Right lung (tissue), 5 donors: Measurements from ENCODE around the gene LMF2. TPM values are rescaled to one million over a fixed set of nuclear protein-coding genes. Genes with fewer than 3 reads are reported as not detected.
"Not testable (repeated sequence)": the region's sequence is repeated elsewhere in the genome, so short reads cannot be mapped to it uniquely, and the experiment has no call there.

ENCODE experiments used
- DNase-seq, 2 donors: peaks; one replicate each; pipeline ENCODE4 v3.0.0-alpha.2; 2013
- polyA plus RNA-seq, 5 donors: library from polyadenylated mRNA; unstranded; fragments of 120-200 nt; gene quantifications; one replicate each; pipeline versions ENCODE4 v1.2.1 to v1.2.3, GENCODE V29; 2013; ENCODE audit warnings: inconsistent platforms in 1 of 5, low replicate concordance in 1 of 5; ENCODE audit not compliant: insufficient read length in 5 of 5, insufficient read depth in 1 of 5

LMF2 gene
- polyA plus RNA-seq, 5 donors = 26.9 to 75.0 (median 45.1) TPM

DNA sequence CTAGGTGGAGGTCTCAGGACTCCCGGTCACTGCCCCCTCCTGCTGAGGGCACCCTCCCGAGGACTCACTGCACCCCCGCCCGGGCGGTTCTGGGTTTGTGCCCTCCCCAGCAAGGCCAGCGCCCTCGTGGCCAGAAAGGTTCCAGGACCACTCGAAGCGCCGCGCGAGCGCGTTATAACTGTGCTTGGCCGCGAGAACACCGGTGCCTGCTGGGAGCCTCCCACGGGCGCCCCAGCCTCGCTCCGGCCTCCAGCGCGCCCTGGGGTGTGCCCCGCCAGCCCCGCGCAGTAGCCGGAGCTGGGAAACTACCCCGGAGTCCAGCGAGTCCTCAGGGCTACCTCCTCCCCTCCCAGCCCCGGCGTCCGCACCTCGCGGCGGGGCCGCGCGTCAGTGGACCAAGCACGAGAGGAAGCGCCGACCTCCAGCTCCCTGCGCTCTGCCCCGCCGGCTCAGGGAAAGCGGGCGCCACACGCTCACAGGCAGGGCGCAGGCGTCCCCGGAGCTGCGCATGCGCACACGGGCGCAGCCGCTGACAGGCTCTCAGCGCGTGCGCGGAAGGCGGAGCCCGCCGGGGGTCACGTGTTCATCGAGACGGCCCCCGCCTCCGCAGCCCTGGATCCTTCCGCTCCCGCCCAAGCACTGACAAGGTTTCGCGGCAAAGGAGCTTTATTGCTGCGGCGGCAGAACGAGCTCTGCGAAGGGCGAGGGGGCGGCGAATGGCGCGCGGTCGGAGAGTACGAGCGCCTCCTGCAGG is 17.8 kb upstream of the LMF2 start, which contains the start of gene SCO2:
SCO2 (minus strand) TSS at position 495 of the 754 bp plus-strand sequence. CDS start 1,187 bp downstream, outside the sequence.
- DNase-seq = peak; percentile 98

- no peak for DNase-seq
These were observed 17.2 kb upstream of the LMF2 start for GRCh38 chr22:50524676-50525103.

DNA sequence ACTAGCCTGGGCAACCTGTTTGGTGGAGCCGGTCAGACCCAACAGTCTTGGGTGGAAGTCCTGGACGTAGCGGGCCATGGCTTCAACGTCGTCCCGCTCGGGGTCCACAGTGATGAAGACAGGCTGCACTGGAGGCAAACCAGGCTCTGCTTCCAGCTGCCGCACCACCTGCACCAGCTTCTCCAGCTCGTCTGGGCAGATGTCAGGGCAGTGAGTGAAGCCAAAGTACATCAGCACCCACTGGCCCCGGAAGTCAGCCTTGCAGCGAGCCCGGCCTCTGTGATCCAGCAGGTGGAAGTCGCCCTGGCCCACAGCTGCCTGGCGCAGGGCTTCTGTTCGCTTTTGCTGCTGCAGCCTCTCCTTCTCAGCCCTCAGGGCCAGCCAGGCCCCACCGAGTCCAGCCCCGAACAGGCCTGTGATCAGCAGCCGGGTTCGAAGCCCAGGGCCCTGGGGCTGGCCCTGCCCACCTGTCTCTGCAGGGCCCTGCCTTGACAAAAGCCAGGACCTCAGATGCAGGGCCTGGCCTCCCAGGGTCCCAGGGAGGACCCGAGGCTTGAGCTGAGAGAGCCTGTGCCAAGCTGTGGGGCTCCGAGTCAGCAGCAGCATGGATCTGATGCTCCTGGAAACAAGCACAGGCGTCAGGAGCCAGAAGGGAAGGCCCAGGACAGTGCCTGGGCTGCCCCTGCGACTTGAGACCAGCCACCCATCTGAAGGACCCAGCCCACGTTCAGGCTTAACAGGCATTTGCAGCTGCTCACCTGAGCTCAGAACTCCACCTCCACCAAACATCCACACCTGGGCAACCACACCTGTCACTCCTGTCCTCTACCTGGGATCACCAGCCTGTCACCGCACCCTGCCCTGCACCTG is 16.5 kb upstream of the LMF2 start:
- no peak for DNase-seq

DNA sequence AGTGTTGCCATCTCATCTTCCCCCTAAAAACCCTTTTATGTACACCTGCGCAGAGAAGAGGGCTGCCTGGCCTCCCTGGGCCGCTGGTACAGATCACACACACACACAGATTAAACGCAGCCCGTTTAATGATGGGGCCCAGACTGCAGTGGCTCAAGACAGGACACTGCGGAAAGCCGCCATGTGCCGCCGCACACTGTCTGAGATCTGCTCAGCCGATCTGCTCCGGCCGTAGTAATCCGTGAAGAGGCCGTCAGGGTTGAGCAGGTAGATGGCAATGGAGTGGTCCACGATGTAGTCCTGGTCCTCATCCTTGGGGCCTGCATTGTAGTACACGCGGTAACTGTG is 15.9 kb upstream of the LMF2 start:
- DNase-seq = no peak

DNA sequence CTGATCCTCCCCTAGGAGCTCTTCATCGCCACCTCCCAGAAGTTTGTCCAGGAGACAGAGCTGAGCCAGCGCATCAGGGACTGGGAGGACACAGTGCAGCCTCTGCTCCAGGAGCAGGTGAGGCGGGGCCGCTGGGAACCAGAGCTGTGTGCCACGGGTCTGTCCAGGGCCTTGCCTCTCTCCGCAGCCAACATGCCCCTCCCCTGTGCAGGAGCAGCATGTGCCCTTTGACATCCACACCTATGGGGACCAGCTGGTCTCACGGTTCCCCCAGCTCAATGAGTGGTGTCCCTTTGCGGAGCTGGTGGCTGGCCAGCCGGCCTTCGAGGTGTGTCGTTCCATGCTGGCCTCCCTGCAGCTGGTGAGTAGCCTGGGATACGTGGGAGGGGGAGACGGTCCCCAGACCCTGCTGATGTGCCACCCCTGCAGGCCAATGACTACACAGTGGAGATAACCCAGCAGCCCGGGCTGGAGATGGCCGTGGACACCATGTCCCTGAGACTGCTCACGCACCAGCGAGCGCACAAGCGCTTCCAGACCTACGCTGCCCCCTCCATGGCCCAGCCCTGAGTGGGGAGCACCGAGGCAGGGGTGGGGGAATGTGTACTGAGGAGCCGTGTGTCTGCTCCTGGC is 15.4 kb upstream of the LMF2 start:
- DNase-seq = no peak

DNA sequence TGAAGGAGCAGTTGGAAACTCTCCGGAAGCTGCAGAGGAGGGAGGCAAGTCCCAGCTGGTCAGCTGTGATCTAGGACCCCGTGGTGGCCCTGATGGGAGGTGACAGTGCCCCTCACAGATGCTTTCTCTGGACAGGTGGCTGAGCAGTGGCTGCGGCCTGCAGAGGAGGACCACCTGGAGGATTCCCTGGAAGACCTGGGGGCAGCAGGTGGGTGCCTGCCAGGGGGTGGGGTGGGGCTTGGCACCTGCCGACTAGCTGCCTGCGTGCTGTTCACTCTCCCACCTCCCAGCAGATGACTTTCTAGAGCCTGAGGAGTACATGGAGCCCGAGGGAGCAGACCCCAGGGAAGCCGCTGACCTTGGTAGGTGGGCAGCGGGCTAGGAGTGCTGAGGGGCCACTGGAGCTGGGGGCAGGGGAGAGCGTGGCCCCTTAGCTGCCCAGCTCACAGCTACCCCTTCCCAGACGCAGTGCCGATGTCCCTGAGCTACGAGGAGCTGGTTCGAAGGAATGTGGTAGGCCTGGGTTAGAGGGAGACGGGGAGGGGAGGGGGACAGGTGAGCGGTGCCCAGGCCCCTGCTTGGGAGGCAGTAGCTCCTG is 14.8 kb upstream of the LMF2 start:
- DNase-seq = no peak

- DNase-seq = no peak
These were observed 14.2 kb upstream of the LMF2 start for GRCh38 chr22:50521710-50522109.

DNA sequence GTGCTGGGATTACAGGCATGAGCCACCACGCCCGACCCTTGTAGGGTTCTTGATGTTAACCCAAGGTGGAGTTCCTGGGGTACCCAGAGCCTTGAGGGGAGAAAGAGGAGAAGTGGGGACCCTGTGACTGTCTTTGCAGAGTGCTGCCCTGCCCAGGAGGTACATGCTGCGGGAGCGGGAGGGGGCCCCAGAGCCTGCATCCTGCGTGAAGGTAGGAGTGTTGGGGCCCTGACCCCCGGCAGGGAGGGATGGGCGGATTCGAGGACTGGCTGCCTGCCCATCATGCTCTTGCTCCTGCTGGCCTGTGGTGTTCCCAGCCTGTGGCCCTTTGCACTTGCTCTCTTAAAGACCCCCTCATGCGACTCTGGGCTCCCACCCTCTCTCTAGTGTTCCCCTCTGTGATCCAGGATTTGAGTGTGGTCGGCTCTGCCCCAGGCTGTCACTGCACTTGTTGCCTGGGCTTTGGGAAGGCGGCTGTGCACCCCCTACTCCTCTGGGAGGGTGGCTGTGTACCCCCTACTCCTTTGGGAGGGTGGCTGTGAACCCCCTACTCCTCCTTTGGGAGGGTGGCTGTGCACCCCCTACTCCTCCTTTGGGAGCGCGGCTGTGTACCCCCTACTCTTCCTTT is 13.4 kb upstream of the LMF2 start:
- DNase-seq = no peak

DNA sequence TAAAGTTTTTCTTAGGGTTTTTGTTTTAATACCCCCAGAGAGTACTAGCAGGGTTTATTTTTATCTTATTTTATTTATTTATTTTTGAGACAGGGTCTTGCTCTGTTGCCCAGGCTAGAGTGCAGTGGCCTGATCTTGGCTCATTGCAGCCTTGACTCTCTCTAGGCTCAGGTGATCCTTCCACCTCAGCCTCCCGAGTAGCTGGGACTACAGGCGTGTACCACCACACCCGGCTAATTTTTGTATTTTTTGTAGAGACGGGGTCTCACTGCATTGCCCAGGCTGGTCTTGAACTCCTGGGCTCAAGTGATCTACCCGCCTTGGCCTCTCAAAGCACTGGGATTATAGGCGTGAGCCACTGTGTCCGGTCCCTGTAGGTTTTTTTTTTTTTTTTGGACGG is 12.7 kb upstream of the LMF2 start:
- DNase-seq = not testable (repeated sequence)

- no peak for DNase-seq
These were observed 11.6 kb upstream of the LMF2 start for GRCh38 chr22:50519151-50519550.

DNA sequence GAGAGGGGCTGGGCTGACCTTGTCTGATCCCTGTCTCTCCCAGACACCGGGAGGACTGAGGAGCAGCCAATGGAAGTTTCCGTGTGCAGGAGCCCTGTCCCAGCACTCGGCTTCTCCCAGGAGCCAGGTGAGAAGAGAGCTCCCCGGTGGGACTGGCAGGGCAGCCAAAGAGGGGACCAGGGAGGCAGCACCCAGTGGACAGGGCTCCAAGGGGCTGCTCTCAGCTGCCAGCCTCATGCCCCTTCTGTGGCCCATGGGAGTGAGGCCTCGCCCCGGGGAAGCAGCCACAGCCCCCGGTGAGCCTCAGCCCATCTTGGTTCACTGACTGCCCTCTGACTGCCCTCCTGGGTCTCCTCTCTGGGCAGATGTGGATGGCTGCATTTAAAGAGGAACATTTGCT is 11.1 kb upstream of the LMF2 start:
- no peak for DNase-seq

DNA sequence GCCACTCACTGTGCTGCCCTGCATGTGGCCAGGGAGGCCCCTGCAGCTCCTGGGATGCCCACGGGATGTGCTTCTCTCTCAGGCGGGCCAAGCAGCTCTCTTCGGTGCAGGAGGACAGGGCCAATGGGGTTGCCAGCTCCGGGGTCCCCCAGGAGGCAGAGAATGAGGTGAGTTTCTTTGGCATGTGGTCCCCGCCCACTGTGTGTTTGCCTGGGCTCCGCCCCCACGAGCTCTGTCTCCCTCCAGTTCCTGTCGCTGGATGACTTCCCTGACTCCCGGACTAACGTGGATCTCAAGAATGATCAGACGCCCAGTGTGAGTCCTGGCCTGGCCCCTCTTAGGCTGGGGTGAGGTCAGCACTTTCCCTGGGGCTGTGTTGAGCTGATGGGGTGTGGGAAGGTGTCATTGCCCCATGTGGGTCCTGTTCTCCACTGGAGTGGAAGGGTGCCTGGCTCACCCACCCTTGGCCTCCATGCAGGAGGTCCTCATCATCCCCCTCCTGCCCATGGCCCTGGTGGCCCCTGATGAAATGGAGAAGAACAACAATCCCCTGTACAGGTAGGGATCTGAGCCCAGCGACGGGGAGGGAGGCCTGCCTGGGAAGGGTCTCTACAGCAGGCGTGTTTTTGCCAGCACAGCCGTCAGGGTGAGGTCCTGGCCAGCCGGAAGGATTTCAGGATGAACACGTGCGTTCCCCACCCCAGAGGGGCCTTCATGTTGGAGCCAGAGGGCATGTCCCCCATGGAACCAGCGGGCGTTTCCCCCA is 10.2 kb upstream of the LMF2 start:
- no peak for DNase-seq

DNA sequence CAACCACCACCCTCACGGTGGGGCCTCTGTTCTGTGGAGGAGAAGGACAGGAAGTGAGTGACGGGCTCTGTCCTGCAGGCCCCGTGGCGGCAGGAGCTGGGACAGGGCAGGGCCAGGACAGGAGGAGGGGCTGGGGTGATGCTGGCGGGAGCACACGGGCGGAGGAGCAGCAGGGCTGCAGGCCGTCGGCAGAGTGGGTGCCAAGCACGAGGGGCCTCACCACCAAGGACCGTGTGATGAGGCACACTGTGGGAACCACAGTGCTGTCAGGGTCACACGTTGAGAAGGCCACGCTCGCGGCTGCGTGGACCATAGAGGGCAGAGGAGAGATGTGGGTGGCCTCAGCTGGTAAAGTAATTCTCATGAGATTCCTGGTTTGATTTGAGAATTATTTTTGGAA is 9.4 kb upstream of the LMF2 start:
- no peak for DNase-seq

DNA sequence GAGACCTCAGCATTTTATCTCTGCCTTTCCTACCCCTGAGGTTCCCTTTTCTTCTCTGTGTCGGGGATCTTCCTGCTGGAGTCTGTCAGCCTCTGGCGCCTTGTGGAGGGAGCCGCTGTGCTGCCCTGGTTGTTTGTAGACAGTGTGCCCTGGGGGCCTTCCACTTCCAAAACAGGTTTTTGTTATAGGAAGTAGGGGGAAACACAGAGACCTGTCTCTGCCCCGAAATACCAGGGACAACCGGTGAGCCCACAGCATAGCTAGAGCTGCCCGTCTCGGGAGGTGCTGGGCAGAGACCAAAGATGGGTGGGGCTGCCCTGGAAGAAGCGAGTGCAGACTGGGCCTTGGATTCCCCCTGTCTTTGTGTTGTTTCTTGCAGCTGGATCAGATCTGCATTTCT is 8.6 kb upstream of the LMF2 start:
- DNase-seq = no peak

GRCh38 chr22:50513175-50513574 is 5.7 kb upstream of the LMF2 start:
- no peak for DNase-seq

DNA sequence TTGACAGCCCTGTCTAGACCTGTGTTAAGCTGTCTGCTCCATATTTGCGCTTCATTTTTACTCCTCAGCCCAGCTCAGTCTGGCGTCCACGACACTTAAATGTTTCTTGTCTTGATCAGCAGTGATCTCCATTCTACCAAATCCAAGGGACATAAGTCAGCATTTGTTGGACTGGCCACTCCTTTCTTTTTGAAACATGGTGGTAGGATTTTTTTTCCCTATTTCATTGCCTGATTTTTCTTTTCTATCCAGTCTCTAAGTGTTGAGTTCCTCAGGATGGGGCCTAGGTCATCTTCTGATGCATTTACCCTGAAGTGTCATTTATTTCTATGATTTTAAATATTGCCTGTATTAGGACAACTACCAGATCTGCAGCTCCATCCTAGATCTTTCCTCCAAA is 1.4 kb upstream of the LMF2 start:
- DNase-seq = no peak

DNA sequence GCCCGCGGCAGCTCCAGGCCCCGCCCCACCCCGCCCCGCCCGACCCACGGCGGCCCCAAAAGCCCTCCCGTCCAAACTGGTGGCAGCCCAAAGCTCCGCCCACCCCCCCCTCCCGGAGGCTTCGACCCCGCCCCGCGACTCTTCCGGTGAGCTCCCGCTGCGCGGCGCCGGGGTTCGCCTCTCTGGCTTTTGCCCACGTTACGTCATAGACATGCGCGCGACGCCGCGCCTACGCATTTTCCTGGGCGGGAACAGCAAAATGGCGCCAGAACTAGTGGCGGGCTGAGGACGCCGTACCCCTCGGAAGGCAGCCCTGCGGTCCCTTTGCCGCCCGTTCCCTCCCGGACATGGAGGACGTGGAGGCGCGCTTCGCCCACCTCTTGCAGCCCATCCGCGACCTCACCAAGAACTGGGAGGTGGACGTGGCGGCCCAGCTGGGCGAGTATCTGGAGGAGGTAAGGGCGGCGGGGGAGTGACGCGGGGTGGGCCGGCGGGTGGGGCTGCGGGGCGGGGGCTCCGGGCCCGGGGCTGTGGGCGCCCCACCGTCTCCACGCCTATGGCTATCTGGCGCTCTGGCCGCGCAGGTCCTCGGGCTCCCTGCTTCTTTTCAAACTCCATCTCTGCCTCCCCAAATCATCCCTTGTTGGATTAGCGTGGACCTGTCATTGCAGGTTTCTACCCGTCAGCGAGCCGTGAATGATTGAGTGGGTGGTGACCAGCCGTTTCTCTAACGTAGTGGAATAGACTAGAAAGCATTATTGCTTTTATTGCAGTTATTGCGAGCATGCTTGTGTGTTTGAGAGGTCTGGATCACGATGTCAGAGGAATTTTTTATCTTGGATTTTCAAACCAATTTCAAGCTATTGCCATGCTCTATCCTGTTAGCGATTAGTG is 736 bp upstream of the LMF2 start, which contains the start of gene NCAPH2:
NCAPH2 (plus strand) TSS at position 234 of the 894 bp plus-strand sequence; CDS start at position 348, 114 bp downstream.
- DNase-seq = peak; percentile 98 to 100

GRCh38 chr22:50506611-50507420 is 686 bp downstream of the LMF2 start:
- DNase-seq = no peak
